HG03095 (cell line): ENCODE measurements around the gene GIMAP5.
A peak's percentile ranks its signal among the peaks of the same experiment; 100 is the strongest.

Experiments
- ATAC-seq: cut with Tn5 transposase; IDR thresholded peaks from one replicate; pipeline ENCODE4 v1.9.1; 2021; ENCODE audit warnings: moderate library complexity; ENCODE audit not compliant: unreplicated experiment

The GIMAP5 gene

DNA sequence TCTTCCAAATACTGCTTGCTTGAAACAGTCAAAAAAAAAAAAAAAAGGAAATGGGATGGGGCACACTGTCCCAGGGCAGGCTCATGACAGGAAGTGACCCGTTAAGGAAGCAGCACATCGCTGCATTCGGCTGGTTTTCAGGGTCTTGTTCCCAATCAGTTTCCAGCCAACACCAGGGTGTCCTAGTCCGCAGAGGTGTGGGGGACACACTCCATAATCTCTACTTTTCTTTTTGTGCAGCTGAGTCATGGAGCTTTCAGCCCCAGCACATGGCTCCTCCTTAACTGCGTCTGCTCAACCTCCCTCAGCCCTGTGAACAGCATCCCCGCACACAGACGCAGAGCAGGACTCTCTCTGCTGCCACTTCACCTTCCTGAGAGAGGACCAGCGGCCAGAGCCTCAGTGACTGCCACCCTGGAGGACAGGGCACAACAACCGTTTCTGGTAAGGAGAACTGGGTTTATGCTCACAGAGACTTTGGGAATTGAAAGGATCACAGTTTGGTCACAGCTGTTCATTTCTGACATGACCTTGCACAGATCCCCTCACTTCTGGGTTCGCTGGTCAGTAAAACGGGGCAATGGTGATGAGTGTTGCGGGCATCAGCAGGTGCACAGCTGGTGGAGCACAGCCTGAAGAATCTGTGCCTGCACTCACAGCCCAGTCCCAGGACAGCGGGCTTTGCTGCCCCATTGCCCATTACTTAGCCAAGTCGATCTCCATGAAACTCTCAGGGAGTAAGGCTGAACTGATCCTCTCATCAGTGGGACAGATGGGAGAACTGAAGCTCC lies at the start of gene GIMAP5:
Gene GIMAP5, plus strand, starts transcription at position 154 of the 791 bp plus-strand sequence. CDS start 3,467 bp downstream, outside the sequence.
- peak; percentile 50 for ATAC-seq

DNA sequence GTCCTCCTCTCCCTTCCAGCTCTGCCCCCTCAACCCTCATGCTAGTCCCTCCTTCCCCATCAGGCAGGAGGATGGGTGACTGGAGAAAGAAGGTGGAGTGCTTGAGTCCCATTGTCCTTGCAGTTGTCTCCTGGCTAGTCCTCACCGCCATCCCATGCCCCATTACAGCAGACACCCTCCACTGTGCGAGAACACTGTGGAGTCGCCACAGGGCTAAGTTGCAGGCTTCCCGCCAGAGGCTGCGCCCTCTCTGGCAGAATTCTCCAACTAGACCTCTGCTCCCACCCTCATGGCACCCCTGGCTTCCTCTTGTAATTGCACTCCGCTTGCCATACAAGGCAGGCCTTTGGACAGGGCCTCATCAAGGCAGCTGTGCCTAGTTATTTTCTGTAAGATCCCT lies 48.6 kb upstream of the GIMAP5 start:
- ATAC-seq = no peak

DNA sequence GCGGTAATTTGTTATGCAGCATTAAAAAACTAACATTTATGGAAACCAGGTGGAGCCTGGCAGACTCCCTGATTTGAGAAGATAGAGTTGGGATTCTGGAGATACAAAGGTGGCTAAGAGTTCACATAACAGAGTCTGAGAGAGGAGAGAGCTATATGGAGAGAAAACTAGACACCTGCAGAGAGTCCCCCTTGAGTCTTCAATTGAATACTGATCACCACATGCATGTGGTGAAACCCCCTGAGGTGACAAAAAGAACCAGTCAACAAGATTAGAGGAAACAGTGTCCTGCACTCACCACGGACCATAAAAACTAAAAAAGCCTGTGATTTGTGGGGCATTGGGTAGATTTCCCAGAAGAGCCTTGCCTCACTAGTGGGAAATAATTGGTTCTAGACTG lies 41.6 kb upstream of the GIMAP5 start:
- ATAC-seq = no peak

DNA sequence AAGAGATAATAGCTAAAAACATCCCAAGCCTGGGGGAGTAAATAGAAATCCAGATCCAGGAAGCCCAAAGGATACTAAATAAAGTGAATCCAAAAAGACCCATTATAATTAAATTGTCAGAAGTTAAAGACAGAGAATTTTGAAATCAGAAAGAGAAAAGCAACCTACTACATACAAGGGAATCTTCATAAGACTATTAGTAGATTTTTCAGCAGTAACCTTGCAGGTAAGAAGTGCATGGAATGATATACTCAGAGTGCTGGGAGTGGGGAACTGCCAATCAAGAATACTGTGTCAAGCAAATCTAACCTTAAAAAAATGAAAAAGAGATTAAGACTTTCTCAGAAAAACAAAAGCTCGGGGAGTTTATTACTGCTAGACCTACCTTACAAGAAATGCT lies 34.0 kb upstream of the GIMAP5 start:
- ATAC-seq = no peak

- ATAC-seq = no peak
Measured at GRCh38 chr7:150715293-150715692, 21.9 kb upstream of the GIMAP5 start.

- no peak for ATAC-seq
Measured at GRCh38 chr7:150715738-150716137, 21.5 kb upstream of the GIMAP5 start.

DNA sequence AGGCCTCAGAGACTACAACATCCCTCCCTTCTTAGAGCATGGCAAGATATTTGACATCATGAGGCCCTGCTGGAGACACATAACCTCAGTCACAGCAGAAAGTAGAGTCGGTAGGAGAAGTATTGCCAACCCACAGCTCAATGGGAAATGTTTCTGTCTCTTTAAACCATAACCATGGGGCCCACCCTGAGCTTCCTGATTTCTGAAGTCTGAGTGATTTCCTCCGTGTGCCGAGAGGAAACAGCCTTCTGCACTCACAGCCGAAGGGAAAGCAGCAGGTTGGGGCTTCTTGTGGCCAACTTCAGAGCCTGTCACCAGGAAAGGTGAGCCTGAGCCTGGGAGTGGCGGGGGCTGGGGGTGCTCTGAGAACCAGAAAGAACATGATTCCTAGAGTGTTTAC lies 20.9 kb upstream of the GIMAP5 start, which contains the start of gene GIMAP1:
Gene GIMAP1, plus strand, starts transcription at position 246 of the 400 bp plus-strand sequence. CDS start 2,435 bp downstream, outside the sequence.
- peak; percentile 63 for ATAC-seq

DNA sequence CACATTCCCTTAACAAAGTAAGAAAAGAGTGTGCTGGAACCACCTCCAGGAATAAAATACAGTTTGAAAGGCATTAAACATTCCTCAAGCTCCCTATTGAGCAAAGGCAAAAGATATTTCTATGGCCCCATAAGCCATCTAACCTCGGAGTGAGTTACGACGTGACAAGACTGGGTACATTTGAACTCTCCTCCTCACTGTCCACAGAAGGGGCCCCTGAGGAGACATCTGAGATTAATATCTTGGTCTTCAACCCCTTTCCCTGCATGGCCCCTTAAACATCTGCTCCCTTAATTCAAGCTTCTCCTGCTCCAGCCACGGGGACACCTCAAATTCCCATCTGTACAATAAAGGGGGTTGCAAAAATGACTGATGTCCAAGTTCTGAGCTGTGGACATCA lies 20.3 kb upstream of the GIMAP5 start:
- no peak for ATAC-seq

- ATAC-seq = no peak
Measured at GRCh38 chr7:150717814-150718420, 19.3 kb upstream of the GIMAP5 start.

DNA sequence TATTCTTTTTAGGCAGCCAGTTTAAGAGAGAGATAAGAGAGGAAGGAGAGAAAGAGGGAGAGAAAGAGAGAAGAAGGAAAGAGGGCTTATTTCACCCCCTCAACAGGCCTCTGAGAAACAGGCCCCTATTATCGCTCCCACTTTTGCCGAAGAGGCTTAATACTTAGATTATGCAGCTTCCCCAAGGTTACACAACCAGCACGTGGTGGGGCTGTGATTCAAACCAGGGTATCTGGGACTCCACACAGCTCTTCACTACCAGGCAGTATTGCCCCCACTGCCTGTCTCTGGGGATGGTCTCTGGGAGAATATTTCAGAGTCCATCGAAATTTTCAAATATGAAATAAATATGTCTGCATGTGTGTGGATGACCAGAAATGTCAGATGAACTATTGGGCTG lies 17.8 kb upstream of the GIMAP5 start:
- no peak for ATAC-seq

DNA sequence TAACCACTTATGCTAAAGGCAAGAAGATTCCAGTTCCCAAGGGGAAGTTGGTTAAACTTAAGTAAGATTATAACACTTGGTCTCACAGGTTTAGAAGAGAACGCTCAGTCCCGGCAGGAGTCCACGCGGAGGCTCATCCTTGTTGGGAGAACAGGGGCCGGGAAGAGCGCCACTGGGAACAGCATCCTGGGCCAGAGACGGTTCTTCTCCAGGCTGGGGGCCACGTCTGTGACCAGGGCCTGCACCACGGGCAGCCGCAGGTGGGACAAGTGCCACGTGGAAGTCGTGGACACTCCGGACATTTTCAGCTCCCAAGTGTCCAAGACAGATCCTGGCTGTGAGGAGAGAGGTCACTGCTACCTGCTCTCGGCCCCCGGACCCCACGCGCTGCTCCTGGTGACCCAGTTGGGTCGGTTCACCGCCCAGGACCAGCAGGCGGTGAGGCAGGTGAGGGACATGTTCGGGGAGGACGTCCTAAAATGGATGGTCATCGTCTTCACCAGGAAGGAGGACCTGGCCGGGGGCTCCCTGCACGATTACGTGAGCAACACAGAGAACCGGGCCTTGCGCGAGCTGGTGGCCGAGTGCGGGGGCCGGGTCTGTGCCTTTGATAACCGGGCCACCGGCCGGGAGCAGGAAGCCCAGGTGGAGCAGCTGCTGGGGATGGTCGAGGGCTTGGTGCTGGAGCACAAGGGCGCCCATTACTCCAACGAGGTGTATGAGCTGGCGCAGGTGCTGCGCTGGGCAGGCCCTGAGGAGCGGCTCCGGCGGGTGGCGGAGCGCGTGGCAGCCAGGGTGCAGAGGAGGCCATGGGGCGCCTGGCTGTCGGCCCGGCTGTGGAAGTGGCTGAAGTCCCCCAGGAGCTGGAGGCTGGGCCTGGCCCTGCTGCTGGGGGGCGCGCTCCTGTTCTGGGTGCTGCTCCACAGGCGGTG lies 17.0 kb upstream of the GIMAP5 start:
- no peak for ATAC-seq

DNA sequence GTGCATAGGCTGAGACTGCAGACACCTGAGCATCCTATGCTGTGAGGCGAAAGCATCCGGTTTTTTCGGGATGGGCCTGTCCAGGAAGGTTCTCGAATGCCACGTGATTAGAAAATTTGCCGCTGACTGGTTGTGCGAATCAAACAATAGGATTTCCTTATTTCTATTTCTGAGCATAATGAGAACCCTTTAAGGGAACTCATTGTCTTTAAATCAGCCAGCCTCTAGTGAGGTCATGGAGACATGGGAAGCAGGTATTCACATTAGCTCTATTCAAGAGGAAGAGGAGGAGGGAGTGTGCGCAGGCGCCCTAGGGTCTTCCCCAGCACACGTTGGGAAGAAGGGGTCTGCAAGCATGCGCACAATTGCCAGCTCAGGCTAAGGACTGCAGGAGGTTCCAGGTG lies 15.2 kb upstream of the GIMAP5 start:
- no peak for ATAC-seq

DNA sequence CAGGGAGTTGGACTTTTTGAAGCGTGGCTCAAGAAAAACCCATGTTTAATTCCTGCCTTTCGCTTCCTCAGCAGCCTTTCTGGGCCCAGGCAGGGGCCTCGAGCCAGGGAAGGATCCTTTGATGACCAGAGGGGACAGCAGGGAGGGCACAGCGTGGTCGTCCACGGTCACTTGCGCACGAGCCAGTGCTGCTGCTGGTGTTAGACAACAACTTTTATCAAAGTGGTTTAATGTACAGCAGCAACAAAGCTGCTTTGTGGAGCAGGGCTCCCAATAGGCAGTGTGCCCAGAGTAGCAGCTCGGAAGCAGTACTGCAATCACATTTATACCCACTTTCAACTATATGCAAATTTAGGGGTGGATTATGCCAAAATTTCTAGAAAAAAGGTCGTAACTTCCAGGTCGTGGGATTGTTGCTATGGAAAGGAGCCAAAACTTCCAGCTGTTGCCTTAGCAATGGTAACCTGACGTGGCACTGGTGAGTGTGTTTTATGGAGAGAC lies 14.7 kb upstream of the GIMAP5 start:
- no peak for ATAC-seq

DNA sequence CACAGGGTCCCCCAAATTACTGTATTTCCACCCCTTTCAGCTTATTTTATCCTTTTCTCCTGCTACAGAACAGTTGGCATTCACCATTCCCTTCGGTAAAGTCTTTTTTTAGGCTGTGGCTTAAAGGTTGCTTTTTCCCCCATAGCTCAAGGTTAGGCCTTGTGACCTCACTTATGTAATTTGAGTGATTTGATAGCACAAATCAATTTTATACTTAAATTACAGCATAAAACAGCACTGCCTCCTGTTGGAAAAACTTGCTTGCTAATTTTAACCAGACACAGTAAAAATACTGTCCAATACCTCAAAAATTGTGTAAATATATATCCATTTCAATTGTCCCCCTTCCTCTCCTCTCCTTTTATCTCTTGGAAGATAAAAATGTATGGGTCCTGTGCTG lies 13.8 kb upstream of the GIMAP5 start:
- ATAC-seq = no peak

DNA sequence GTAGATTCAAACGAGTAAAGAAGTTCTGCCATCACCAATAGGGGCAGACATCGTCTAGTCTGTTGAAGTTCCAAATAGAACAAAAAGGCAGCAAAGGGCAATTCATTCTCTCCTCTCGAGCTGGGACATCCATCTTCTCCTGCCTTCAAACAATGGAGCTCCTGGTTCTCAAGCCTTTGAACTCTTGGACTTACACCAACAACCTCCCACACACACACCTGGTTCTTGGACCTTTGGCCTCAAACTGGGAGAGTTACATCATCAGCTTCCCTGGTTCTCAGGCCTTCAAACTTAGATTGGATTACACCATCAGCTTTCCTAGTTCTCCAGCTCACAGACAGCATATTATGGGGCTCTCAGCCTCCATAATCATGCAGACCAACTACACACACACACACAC lies 9.8 kb upstream of the GIMAP5 start:
- ATAC-seq = no peak

DNA sequence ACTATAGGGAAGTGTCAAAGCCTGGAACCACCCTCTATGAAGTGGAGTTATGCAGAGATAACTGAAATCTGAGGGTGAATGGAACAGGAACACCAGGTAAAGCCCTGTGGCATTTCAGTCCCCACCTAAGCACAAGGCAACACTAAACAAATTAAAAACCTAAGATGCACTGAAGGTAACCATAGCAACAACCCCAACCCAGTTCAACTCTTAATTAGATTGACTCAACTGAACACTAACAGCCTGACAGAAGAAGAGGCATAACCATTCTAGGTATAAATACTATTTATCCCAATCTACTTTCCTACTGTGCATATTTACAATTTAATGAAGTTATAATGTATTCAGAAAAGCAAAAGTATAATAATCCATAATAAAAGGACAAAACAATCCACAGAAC lies 9.2 kb upstream of the GIMAP5 start:
- no peak for ATAC-seq

DNA sequence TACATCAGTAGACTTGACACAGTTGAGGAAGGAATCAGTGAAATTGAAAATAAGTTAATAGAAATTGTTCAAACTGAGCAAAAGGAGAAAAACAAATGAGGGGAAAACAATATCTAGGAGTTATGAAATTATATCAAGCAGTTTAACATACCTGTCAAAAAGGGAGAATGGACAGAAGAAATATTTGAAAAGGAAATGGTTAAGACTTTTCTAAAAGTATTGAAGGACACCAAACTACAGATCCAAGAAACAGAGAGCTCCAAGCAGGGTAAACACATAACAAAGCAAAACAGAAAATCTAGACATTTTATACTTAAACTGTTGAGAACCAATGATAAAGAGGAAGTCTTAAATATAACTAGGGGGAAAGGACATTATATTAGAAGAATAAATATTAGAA lies 8.6 kb upstream of the GIMAP5 start:
- ATAC-seq = no peak

DNA sequence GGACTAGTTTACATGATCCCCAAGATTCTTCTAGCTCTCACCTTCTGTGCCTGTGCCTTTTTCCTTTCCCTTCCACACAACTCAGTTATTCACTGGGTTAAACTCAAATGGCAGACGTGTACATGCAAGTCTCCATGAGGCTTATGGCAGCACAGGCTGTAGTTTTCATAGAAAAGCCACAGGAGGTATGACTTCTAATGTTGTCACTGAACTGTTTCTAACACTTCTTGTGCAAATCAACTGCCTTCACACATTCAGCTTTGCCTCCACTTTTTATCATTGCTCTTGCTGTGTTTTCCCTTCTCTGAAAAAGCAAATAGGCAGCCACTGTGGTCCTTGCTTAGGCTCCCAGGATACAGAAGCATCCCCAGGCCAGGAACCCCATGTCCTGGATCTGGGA lies 5.3 kb upstream of the GIMAP5 start:
- no peak for ATAC-seq

DNA sequence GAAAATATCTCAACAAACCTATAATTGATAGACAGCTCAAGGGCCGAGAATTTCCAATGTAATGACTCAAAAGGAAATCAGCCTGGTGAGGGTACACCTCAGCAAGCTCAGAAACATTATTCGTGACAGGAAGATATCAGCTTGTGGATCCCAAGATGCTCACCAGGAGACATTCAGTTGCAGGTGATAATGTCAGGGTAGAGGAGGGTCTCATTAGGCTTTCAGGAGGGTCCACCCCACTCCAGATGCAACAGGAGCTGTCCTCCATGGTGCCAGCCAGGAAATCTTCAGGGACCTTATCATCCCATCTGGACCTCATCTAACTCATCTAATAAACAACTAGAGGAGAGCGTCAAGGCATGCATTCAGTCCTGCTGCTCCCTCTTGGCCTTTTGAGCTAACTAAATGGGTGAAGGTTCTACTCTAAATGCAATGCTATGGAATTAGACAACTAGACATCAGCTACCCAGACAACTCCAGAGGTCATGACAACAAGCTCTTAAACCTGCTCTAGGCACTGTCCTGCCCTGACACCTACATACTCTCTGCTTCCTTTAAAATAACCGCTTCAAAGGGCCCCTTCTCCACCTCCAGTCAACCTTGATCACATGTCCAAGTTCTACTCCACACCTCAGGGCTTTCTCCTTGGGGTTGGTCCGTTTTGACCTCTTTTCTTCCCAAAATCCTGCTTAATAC lies 4.3 kb upstream of the GIMAP5 start:
- no peak for ATAC-seq

DNA sequence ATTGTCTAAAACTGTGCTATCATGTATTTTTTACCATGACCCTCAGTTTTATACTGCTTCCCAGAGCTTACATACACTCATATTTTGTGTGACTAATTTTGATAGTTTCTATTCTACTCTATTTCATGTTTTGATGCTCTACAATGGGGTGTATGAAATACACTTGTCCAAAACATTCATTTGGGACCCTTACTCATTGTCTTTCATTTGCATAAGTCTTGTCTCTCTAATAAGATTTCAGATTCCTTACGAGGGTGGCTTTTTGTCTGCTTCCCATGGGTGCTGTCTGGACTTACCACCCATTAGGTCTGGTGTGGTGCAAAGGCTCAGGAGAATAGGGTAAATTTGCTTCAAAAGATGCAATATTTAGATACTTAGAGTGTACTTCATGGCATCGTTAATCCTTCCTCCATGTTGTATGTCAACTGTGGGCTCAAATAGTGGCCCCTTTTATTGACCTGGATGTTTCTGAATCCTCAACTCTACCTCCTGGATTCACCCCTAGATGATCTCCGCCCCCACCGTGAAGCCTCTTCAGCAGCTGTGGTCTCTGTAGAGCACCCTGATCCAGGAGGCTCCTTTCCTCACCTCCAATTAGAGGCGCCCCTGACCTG lies 3.6 kb upstream of the GIMAP5 start:
- no peak for ATAC-seq
